GM06990 (cell line): ENCODE measurements around the gene CHI3L2.

ENCODE experiments used
- DNase-seq: peaks from one replicate; pipeline ENCODE4 v3.0.0-alpha.2; 2011; ENCODE audit not compliant: insufficient read length; ENCODE audit errors: extremely low read depth
- H3K27me3 ChIP-seq: replicated peaks from 2 replicates; pipeline ENCODE4 v1.6.0; 2011; ENCODE audit warnings: low read length; ENCODE audit not compliant: control insufficient read depth, insufficient read depth
- H3K36me3 ChIP-seq: 2 replicates; pipeline ENCODE4 v1.5.1; 2011; ENCODE audit warnings: low read length; ENCODE audit not compliant: control insufficient read depth, insufficient read depth
- H3K4me3 ChIP-seq: replicated peaks from 2 replicates; pipeline ENCODE4 v1.5.1; 2011; ENCODE audit warnings: low read depth, mild to moderate bottlenecking, control low read depth, low read length
- TF ChIP-seq, protein P1 (sequence below): IDR thresholded peaks from 2 replicates; pipeline ENCODE4 v1.5.1; 2011; ENCODE audit warnings: low read length, control low read depth, mild to moderate bottlenecking, inconsistent platforms; ENCODE audit not compliant: insufficient read depth, poor library complexity, severe bottlenecking

The CHI3L2 gene

GRCh38 chr1:111219557-111220286 is 7.8 kb upstream of the CHI3L2 start:
- Histone ChIP-seq H3K36me3 (no peaks in the 10 kb centered on the region), H3K4me3 (no peak overlapping the region; the same call in 1 of the 2 replicates), H3K27me3 (no peaks in the 10 kb centered on the region)
- peak; percentile 82 for DNase-seq
- TF ChIP-seq, protein P1, sequence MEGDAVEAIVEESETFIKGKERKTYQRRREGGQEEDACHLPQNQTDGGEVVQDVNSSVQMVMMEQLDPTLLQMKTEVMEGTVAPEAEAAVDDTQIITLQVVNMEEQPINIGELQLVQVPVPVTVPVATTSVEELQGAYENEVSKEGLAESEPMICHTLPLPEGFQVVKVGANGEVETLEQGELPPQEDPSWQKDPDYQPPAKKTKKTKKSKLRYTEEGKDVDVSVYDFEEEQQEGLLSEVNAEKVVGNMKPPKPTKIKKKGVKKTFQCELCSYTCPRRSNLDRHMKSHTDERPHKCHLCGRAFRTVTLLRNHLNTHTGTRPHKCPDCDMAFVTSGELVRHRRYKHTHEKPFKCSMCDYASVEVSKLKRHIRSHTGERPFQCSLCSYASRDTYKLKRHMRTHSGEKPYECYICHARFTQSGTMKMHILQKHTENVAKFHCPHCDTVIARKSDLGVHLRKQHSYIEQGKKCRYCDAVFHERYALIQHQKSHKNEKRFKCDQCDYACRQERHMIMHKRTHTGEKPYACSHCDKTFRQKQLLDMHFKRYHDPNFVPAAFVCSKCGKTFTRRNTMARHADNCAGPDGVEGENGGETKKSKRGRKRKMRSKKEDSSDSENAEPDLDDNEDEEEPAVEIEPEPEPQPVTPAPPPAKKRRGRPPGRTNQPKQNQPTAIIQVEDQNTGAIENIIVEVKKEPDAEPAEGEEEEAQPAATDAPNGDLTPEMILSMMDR = no peak

DNA sequence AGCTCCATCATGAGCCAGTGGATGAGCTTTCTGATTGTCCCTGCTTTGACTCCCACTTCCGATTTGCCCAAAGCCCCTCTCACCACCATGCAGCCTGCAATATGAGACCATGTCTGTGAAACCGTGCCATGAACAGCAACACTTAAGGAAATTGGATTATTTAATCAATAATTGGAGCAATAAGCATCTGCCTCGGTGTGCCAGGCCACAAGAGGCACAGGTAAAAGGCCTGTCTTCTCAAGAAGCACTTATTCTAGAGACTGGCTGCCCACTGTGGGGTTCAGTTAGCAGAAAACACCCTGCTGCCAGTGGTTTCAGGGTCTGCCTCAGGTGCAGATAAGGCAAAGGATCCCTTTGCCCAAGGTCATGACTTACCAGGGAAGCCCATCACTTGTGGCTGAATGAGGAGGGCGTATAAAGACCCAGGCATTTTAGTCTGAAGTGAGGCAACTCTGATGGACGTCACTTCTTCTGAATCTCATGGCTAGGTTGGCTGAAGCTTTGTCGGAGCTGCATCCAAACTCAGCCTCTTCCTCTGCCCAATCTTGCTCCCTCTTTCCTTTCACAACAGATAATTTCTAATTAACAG is 7.1 kb upstream of the CHI3L2 start:
- H3K27me3 ChIP-seq = no peaks in the 10 kb centered on the region
- TF ChIP-seq, protein P1 = no peak
- DNase-seq = peak; percentile 38
- H3K4me3 ChIP-seq = no peak overlapping the region; the same call in 1 of the 2 replicates
- H3K36me3 ChIP-seq = no peaks in the 10 kb centered on the region

GRCh38 chr1:111221276-111221632 is 6.3 kb upstream of the CHI3L2 start:
- no peaks in the 10 kb centered on the region for H3K27me3 ChIP-seq
- H3K4me3 ChIP-seq = no peak overlapping the region
- TF ChIP-seq, protein P1 = no peak
- no peak for DNase-seq
- no peaks in the 10 kb centered on the region for H3K36me3 ChIP-seq

GRCh38 chr1:111221633-111222291 is 5.8 kb upstream of the CHI3L2 start:
- DNase-seq = peak; percentile 81
- H3K27me3 ChIP-seq = no peaks in the 10 kb centered on the region
- 0 out of 2 replicates have a peak overlapping the region, but pooled peaks have one; percentile 2 for H3K4me3 ChIP-seq
- TF ChIP-seq, protein P1 = no peak
- no peaks in the 10 kb centered on the region for H3K36me3 ChIP-seq

- TF ChIP-seq, protein P1 = peak; percentile 89
- DNase-seq = peak; percentile 84
- Histone ChIP-seq H3K36me3 (no peaks in the 10 kb centered on the region), H3K27me3 (no peaks in the 10 kb centered on the region), H3K4me3 (peak overlapping the region; percentile 2; the same call in 1 of the 2 replicates)
Measured at GRCh38 chr1:111222308-111223125, 5.0 kb upstream of the CHI3L2 start.
